Activated CD4-positive, alpha-beta memory T cell treated with anti-CD3 and anti-CD28 coated beads for 36 hours (primary cell): ENCODE results near the gene ATP8A2. TPM values are rescaled to one million over a fixed set of nuclear protein-coding genes. Genes with fewer than 3 reads are reported as not detected.

Source experiments
- CTCF ChIA-PET: fragments of 350-600 bp; sonication (Branson Sonifier 250); formaldehyde crosslinking; loops from one replicate; lab custom pipeline; 2021; ENCODE audit warnings: antibody characterized with exemption, inconsistent platforms; lab: Charles Lee
- POLR2A ChIA-PET: fragments of 350-600 bp; sonication (Branson Sonifier 250); formaldehyde crosslinking; loops from one replicate; lab custom pipeline; 2021; ENCODE audit warnings: antibody characterized with exemption; lab: Charles Lee
- DNase-seq: peaks from one replicate; pipeline ENCODE4 v3.0.0-alpha.2; 2020
- H3K27ac Mint-ChIP-seq: one replicate; pipeline ENCODE4 v1.8.0; 2021; ENCODE audit warnings: mixed read lengths
- H3K27me3 Mint-ChIP-seq: one replicate; pipeline ENCODE4 v1.8.0; 2021; ENCODE audit warnings: mixed read lengths
- H3K36me3 Mint-ChIP-seq: one replicate; pipeline ENCODE4 v1.8.0; 2021; ENCODE audit warnings: mixed read lengths
- H3K4me1 Mint-ChIP-seq: one replicate; pipeline ENCODE4 v1.8.0; 2021; ENCODE audit warnings: low read depth, mixed read lengths
- H3K4me3 Mint-ChIP-seq: one replicate; pipeline ENCODE4 v1.8.0; 2021; ENCODE audit warnings: mild to moderate bottlenecking, mixed read lengths
- H3K9me3 Mint-ChIP-seq: one replicate; pipeline ENCODE4 v1.8.0; 2021; ENCODE audit warnings: mixed read lengths
- intact Hi-C: fragments of 100-400 bp; cut with micrococcal nuclease; formaldehyde crosslinking; loops from one replicate; pipeline ENCODE4 v1.15.1; 2023
- total RNA-seq, 2 experiments: library from RNA; stranded (reverse); gene quantifications; one replicate each; pipeline ENCODE4 v1.2.3, GENCODE V29; 2021

ATP8A2 gene
- total RNA-seq, 2 experiments from 2014 or later: 0.22 to 0.29 TPM

GRCh38 chr13:25616674-25617073 is 244.9 kb downstream of the ATP8A2 start:
- ChIA-PET POLR2A (no interaction called here), CTCF (no interaction called here)
- peaks cover 21% of the 10 kb centered on the region for H3K27me3 Mint-ChIP-seq
- intact Hi-C loops: no loop called here
- no peak overlapping the region for H3K27ac Mint-ChIP-seq
- no peaks in the 10 kb centered on the region for H3K9me3 Mint-ChIP-seq
- no peaks in the 10 kb centered on the region for H3K4me1 Mint-ChIP-seq
- H3K4me3 Mint-ChIP-seq: no peak overlapping the region
- no peaks in the 10 kb centered on the region for H3K36me3 Mint-ChIP-seq
- DNase-seq: no peak

- no peaks in the 10 kb centered on the region for H3K9me3 Mint-ChIP-seq
- no peak overlapping the region for H3K27ac Mint-ChIP-seq
- peaks cover 16% of the 10 kb centered on the region for H3K27me3 Mint-ChIP-seq
- DNase-seq: no peak
- CTCF ChIA-PET: no interaction called here
- POLR2A ChIA-PET: no interaction called here
- no peak overlapping the region for H3K4me3 Mint-ChIP-seq
- intact Hi-C loops: no loop called here
- H3K4me1 Mint-ChIP-seq: no peaks in the 10 kb centered on the region
- H3K36me3 Mint-ChIP-seq: no peaks in the 10 kb centered on the region
These were observed 248.1 kb downstream of the ATP8A2 start for GRCh38 chr13:25619897-25620296.

GRCh38 chr13:25625414-25625813 is 253.6 kb downstream of the ATP8A2 start:
- Mint-ChIP-seq H3K4me1 (no peaks in the 10 kb centered on the region), H3K27me3 (no peaks in the 10 kb centered on the region), H3K36me3 (no peaks in the 10 kb centered on the region), H3K9me3 (peaks cover 5% of the 10 kb centered on the region), H3K27ac (no peak overlapping the region), H3K4me3 (no peak overlapping the region)
- intact Hi-C loops: no loop called here
- no peak for DNase-seq
- POLR2A ChIA-PET: no interaction called here
- CTCF ChIA-PET: interaction anchor here (0.7 kb wide), 1 partner anchor 263 kb away, joined by 3 read pairs; no protein-coding TSS in a partner anchor

GRCh38 chr13:25630329-25630900 is 258.6 kb downstream of the ATP8A2 start:
- intact Hi-C loops: no loop called here
- peaks cover 8% of the 10 kb centered on the region for H3K27me3 Mint-ChIP-seq
- H3K27ac Mint-ChIP-seq: no peak overlapping the region
- no peaks in the 10 kb centered on the region for H3K4me1 Mint-ChIP-seq
- no peaks in the 10 kb centered on the region for H3K36me3 Mint-ChIP-seq
- ChIA-PET POLR2A (no interaction called here), CTCF (no interaction called here)
- H3K9me3 Mint-ChIP-seq: peaks cover 5% of the 10 kb centered on the region
- no peak overlapping the region for H3K4me3 Mint-ChIP-seq
- no peak for DNase-seq

- H3K27ac Mint-ChIP-seq: no peak overlapping the region
- intact Hi-C loops: no loop called here
- POLR2A ChIA-PET: no interaction called here
These were observed 260.6 kb downstream of the ATP8A2 start for GRCh38 chr13:25632166-25632888.

GRCh38 chr13:25633093-25633492 is 261.3 kb downstream of the ATP8A2 start:
- POLR2A ChIA-PET: no interaction called here
- Mint-ChIP-seq H3K9me3 (no peaks in the 10 kb centered on the region), H3K4me1 (no peaks in the 10 kb centered on the region), H3K27ac (no peak overlapping the region), H3K27me3 (peaks cover 15% of the 10 kb centered on the region), H3K4me3 (no peak overlapping the region), H3K36me3 (no peaks in the 10 kb centered on the region)
- intact Hi-C loops: no loop called here
- CTCF ChIA-PET: no interaction called here
- no peak for DNase-seq

More at GRCh38 chr13:25632166-25632888, 260.6 kb downstream of the ATP8A2 start:
- Mint-ChIP-seq H3K4me1 (no peaks in the 10 kb centered on the region), H3K36me3 (no peaks in the 10 kb centered on the region), H3K27me3 (peaks cover 15% of the 10 kb centered on the region), H3K4me3 (no peak overlapping the region), H3K9me3 (no peaks in the 10 kb centered on the region)
- no peak for DNase-seq
- CTCF ChIA-PET: no interaction called here

GRCh38 chr13:25645681-25646080 is 273.9 kb downstream of the ATP8A2 start:
- CTCF ChIA-PET: no interaction called here
- H3K4me1 Mint-ChIP-seq: no peaks in the 10 kb centered on the region

GRCh38 chr13:25649001-25649633 is 277.3 kb downstream of the ATP8A2 start:
- CTCF ChIA-PET: no interaction called here
- Mint-ChIP-seq H3K4me3 (no peak overlapping the region), H3K4me1 (no peaks in the 10 kb centered on the region)

More at GRCh38 chr13:25645681-25646080, 273.9 kb downstream of the ATP8A2 start:
- Mint-ChIP-seq H3K4me3 (no peak overlapping the region), H3K9me3 (peaks cover 19% of the 10 kb centered on the region), H3K27ac (no peak overlapping the region), H3K36me3 (no peaks in the 10 kb centered on the region), H3K27me3 (peaks cover 1% of the 10 kb centered on the region)
- POLR2A ChIA-PET: no interaction called here
- no peak for DNase-seq
- intact Hi-C loops: no loop called here

GRCh38 chr13:25652764-25653163 is 281.0 kb downstream of the ATP8A2 start:
- CTCF ChIA-PET: no interaction called here
- Mint-ChIP-seq H3K9me3 (peaks cover 7% of the 10 kb centered on the region), H3K27me3 (peaks cover 10% of the 10 kb centered on the region), H3K36me3 (no peaks in the 10 kb centered on the region), H3K4me3 (no peak overlapping the region), H3K4me1 (no peaks in the 10 kb centered on the region), H3K27ac (no peak overlapping the region)
- intact Hi-C loops: no loop called here
- POLR2A ChIA-PET: no interaction called here
- DNase-seq: no peak

More at GRCh38 chr13:25649001-25649633, 277.3 kb downstream of the ATP8A2 start:
- POLR2A ChIA-PET: no interaction called here
- H3K36me3 Mint-ChIP-seq: no peaks in the 10 kb centered on the region
- no peak for DNase-seq
- peaks cover 6% of the 10 kb centered on the region for H3K27me3 Mint-ChIP-seq
- no peak overlapping the region for H3K27ac Mint-ChIP-seq
- intact Hi-C loops: no loop called here
- H3K9me3 Mint-ChIP-seq: peaks cover 11% of the 10 kb centered on the region

- H3K4me1 Mint-ChIP-seq: no peaks in the 10 kb centered on the region
- ChIA-PET CTCF (no interaction called here), POLR2A (no interaction called here)
- no peak overlapping the region for H3K4me3 Mint-ChIP-seq
- no peak for DNase-seq
- intact Hi-C loops: no loop called here
- H3K27me3 Mint-ChIP-seq: peaks cover 10% of the 10 kb centered on the region
- H3K9me3 Mint-ChIP-seq: no peaks in the 10 kb centered on the region
- no peak overlapping the region for H3K27ac Mint-ChIP-seq
- no peaks in the 10 kb centered on the region for H3K36me3 Mint-ChIP-seq
These were observed 282.5 kb downstream of the ATP8A2 start for GRCh38 chr13:25654322-25654721.

GRCh38 chr13:25657157-25657556 is 285.4 kb downstream of the ATP8A2 start:
- CTCF ChIA-PET: no interaction called here
- peaks cover 10% of the 10 kb centered on the region for H3K27me3 Mint-ChIP-seq
- intact Hi-C loops: no loop called here
- H3K36me3 Mint-ChIP-seq: no peaks in the 10 kb centered on the region
- no peak for DNase-seq
- no peaks in the 10 kb centered on the region for H3K4me1 Mint-ChIP-seq
- H3K9me3 Mint-ChIP-seq: no peaks in the 10 kb centered on the region
- H3K4me3 Mint-ChIP-seq: no peak overlapping the region
- no peak overlapping the region for H3K27ac Mint-ChIP-seq
- POLR2A ChIA-PET: no interaction called here

GRCh38 chr13:25659091-25659795 is 287.5 kb downstream of the ATP8A2 start:
- Mint-ChIP-seq H3K9me3 (no peaks in the 10 kb centered on the region), H3K4me1 (no peaks in the 10 kb centered on the region), H3K36me3 (no peaks in the 10 kb centered on the region), H3K27me3 (peaks cover 8% of the 10 kb centered on the region), H3K27ac (no peak overlapping the region), H3K4me3 (no peak overlapping the region)
- CTCF ChIA-PET: no interaction called here
- DNase-seq: no peak
- POLR2A ChIA-PET: no interaction called here
- intact Hi-C loops: no loop called here
